ENCODE data around the gene TCF7L2.

Gene TCF7L2

GRCh38 chr10:112948196-112948595 lies 1.9 kb upstream of the TCF7L2 start:
- no peak for DNase-seq (ENCODE audit: low spot score)

- DNase-seq (ENCODE audit: low spot score): no peak
Measured at GRCh38 chr10:112949143-112949823, 764 bp upstream of the TCF7L2 start.

- DNase-seq (ENCODE audit: low spot score): peak; percentile 51
Measured at GRCh38 chr10:112950714-112951358, 789 bp downstream of the TCF7L2 start.

GRCh38 chr10:112951359-112952281 lies 1.6 kb downstream of the TCF7L2 start:
- peak; percentile 70 for DNase-seq (ENCODE audit: low spot score)

GRCh38 chr10:112952282-112953173 lies 2.5 kb downstream of the TCF7L2 start:
- peak; percentile 33 for DNase-seq (ENCODE audit: low spot score)

GRCh38 chr10:112953174-112954159 lies 3.4 kb downstream of the TCF7L2 start:
- peak; percentile 58 for DNase-seq (ENCODE audit: low spot score)

GRCh38 chr10:112954974-112955581 lies 5.0 kb downstream of the TCF7L2 start:
- DNase-seq (ENCODE audit: low spot score): no peak

- DNase-seq (ENCODE audit: low spot score): no peak
Measured at GRCh38 chr10:112955582-112956421, 5.8 kb downstream of the TCF7L2 start.

- no peak for DNase-seq (ENCODE audit: low spot score)
Measured at GRCh38 chr10:112956631-112957350, 6.7 kb downstream of the TCF7L2 start.

GRCh38 chr10:112957640-112958092 lies 7.6 kb downstream of the TCF7L2 start:
- DNase-seq (ENCODE audit: low spot score): no peak

GRCh38 chr10:112958275-112958995 lies 8.4 kb downstream of the TCF7L2 start:
- no peak for DNase-seq (ENCODE audit: low spot score)

- DNase-seq (ENCODE audit: low spot score): no peak
Measured at GRCh38 chr10:112959207-112959838, 9.3 kb downstream of the TCF7L2 start.

- DNase-seq (ENCODE audit: low spot score): no peak
Measured at GRCh38 chr10:112960151-112960681, 10.2 kb downstream of the TCF7L2 start.

- DNase-seq (ENCODE audit: low spot score): no peak
Measured at GRCh38 chr10:112961609-112962008, 11.6 kb downstream of the TCF7L2 start.

GRCh38 chr10:112962343-112962742 lies 12.3 kb downstream of the TCF7L2 start:
- no peak for DNase-seq (ENCODE audit: low spot score)

- no peak for DNase-seq (ENCODE audit: low spot score)
Measured at GRCh38 chr10:112963835-112964234, 13.8 kb downstream of the TCF7L2 start.

- no peak for DNase-seq (ENCODE audit: low spot score)
Measured at GRCh38 chr10:112964482-112964881, 14.4 kb downstream of the TCF7L2 start.
